HG03469 (cell line): Measurements from ENCODE around the gene CAMKMT.
"Not testable (repeated sequence)": the region's sequence is repeated elsewhere in the genome, so short reads cannot be mapped to it uniquely, and the experiment has no call there.

Experiments used
- ATAC-seq: cut with Tn5 transposase; IDR thresholded peaks from one replicate; pipeline ENCODE4 v1.9.1; 2021; ENCODE audit warnings: mild to moderate bottlenecking, moderate library complexity, moderate number of reproducible peaks; ENCODE audit not compliant: unreplicated experiment

The CAMKMT gene

DNA sequence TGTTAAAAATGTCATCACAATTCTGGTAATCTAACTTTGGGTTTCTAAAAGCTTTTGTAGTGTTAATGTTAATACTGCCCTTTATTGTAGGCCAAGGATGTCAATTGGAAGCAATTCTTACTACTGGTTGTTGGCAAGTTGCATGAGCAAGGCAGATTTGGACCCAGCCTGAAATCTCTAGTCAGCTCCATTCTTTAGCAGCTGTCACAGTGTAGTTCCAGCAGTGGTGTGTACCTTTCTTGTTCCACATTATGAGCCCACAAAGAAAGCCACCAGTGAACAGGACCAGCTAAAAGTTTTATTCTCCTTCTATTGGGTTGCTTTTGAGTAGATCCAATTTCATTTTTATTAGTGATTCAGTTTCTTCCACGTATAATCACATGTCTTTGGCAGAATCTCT, 133.8 kb downstream of the CAMKMT start:
- ATAC-seq: no peak

DNA sequence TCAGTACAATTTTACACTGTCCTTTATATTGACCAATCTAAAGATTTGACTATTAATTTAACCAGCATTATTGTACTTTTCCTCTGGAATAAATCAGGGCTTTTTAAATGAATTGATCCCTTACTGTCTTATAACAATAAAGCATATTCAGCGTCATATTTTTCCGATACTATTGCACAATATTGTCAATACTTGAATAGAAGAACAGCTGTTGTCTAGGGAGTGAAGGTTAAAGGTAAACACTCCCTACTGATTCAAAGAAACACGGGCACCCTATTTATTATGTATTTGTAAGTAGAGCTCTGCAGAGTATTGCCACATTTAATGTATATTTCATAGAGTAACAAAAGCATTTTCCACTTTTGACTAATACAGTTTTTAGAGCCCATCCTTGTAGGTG, 134.4 kb downstream of the CAMKMT start:
- no peak for ATAC-seq

DNA sequence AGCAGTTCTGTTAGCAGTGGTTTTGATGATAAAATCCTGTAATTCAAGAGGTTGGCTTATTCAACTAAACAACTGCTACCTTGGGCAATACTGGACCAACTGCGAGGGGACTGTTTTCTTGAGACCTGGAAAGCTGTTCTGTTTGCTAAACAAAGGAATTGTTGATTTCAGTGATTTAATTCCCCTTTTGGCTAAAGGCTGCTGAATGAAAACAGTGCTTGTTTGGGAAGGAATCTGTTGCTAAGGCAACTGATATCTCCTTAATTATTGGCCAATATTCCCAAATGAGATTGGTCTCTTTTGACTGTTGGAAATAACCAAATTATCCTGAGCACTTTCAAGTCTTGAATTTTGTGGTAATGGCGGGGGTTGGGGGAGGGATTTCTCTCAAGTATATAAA, 136.8 kb downstream of the CAMKMT start:
- ATAC-seq: no peak

DNA sequence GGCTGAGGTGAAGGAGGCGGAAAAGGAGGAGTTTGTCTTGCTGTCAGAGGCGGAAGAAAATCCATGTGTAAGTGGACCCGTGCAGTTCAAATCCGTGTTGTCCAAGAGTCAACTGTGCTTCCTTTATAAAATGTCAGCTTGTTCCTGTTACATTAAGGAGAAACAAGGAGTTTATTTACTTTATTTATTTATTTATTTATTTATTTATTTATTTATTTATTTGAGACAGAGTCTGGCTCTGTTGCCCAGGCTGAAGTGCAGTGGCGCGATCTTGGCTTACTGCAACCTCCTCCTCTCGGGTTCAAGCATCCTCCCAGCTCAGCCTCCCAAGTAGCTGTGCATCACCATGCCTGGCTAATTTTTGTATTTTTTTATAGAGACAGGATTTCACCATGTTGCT, 143.9 kb downstream of the CAMKMT start:
- not testable (repeated sequence) for ATAC-seq

GRCh38 chr2:44510246-44510645, 148.5 kb downstream of the CAMKMT start:
- no peak for ATAC-seq

- ATAC-seq: no peak
Measured at GRCh38 chr2:44515416-44515815, 153.7 kb downstream of the CAMKMT start.

- no peak for ATAC-seq
Measured at GRCh38 chr2:44519026-44519425, 157.3 kb downstream of the CAMKMT start.

DNA sequence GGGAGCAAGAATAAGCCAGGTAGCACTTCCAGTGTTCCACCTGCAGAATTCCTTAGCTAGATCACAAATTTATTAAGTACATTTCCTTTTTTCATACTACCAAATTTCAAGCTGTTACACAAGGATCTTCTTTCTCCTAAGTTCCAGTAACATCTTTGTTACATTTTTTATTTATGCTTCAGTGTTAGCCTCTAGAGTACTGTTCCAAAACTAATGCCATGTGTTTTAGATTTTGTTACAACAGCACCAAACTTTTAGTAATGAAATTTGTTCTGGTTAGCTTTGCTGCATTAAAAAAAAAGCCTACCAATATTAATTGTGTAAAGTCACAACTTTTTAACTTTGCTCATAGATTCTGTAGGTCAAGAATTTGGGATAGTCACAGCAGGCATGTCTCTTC, 161.1 kb downstream of the CAMKMT start:
- no peak for ATAC-seq

DNA sequence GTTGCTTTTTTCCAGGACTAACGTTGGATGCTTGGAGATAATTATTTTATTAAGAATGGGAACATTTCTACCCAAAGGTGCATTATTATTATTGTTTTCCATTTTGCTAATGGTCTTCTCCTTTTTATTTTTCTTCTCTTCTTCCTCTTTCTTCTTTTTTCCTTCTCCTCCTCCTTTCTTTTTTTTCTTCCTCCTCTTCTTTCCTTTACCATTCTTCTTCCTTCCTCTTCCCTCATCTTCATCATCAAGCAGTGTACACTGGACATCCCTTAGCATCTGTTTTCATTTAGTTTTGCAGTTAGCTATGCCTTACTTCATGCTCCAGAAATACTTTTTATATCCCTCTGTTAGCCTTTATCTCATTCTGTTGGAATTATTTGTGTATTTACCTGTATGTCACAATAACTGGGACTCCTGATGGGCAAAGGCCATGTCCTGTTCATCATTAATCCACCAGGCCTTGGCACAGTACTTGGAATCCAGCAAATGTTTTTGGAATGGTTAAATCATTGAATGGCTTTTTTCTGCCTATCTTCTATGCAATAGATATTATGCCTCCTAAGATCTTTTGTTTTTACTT, 162.7 kb downstream of the CAMKMT start:
- ATAC-seq: no peak

DNA sequence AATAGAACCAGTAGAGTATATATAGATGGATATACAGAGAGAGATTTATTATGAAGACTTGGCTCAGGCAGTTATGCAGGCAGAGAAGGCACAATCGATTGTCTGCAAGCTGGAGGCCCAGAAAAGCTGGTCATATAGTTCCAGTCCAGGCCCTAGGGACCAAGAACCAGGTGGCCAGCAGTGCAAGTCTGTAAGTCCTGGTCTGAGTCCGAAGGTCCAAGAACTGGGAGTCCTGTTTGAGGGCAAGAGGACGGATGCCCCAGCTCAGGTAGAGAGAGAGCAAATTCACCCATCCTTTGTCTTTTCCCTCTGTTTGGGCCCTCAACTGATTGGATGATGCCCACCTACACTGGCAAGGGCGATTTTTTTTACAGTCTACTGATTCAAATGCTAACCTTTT, 164.6 kb downstream of the CAMKMT start:
- ATAC-seq: no peak

DNA sequence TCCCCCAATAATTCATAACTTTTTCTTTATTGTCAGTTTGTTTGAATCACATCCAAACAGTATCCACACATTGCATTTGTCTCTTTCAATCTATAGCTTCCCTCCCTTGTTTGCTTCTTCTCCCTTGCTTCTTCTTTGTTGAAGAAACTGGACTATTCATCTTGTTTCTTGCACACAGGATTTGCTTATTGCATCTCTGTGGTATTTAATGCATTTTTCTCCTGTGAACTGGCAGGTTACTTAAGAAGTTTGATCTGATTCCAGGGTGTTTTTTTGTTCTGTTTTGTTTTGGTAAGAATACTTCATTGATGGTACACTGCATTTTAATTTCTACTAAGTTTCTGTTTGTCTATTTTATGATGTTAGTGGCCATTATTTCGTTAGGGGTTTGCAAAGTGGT, 166.8 kb downstream of the CAMKMT start:
- ATAC-seq: no peak

- ATAC-seq: no peak
Measured at GRCh38 chr2:44529448-44529847, 167.7 kb downstream of the CAMKMT start.

- ATAC-seq: no peak
Measured at GRCh38 chr2:44531289-44531688, 169.5 kb downstream of the CAMKMT start.

DNA sequence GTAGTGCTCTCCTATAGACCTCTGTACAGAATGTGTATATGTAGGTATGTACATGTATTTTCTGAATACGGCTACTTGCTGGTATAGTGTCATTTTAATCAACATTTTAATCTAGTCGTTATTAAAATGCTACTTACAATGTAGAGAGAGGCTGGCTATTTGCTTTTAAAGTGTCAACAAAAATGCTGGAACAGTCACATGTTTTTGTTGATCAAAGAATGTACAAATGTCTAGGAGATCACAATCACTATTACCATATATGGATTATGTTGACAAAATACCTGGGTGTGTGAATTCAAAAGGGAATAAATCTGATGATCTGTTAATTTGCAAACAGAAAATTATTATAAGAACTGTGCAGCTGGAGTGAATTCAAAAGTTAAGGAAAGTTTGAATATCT, 170.3 kb downstream of the CAMKMT start:
- no peak for ATAC-seq

- ATAC-seq: no peak
Measured at GRCh38 chr2:44533508-44533907, 171.8 kb downstream of the CAMKMT start.

DNA sequence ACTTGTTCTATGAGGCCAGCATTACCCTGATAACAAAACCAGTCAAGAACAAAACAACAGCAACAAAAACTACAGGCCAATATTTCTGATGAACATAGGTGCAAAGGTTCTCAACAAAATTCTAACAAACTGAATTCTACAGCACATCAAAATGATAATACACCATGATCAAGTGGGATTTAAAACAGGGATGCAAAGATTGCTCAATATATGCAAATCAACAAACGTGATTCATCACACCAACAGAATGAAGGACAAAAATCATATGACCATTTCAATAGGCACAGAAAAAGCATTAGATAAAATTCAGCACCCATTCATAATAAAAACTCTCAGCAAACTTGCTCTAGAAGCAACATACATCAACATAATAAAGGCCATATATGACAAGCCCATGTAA, 173.6 kb downstream of the CAMKMT start:
- ATAC-seq: no peak

GRCh38 chr2:44537264-44537663, 175.5 kb downstream of the CAMKMT start:
- ATAC-seq: no peak

DNA sequence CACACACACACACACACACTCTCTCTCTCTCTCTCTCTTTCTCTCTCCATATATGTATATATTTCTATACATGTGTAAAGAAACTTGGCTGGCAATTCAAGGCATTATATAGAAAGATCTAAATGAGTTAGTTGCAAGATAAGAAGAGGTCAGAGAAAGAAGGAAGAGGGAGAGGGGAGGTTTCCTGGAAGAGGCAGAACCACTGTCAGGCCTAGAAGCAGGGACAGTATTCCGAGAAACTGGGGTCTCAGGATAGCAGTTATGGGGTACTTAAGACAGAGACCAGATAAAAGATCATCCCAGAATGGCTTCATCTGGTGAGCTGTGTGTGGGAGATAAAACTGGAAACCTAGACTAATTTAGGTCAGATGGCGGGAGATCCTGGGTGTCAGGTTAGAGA, 180.8 kb downstream of the CAMKMT start:
- ATAC-seq: no peak

GRCh38 chr2:44543773-44544725, 182.3 kb downstream of the CAMKMT start:
- ATAC-seq: no peak

- ATAC-seq: no peak
Measured at GRCh38 chr2:44545005-44545404, 183.3 kb downstream of the CAMKMT start.

- ATAC-seq: no peak
Measured at GRCh38 chr2:44546459-44547127, 184.8 kb downstream of the CAMKMT start.

DNA sequence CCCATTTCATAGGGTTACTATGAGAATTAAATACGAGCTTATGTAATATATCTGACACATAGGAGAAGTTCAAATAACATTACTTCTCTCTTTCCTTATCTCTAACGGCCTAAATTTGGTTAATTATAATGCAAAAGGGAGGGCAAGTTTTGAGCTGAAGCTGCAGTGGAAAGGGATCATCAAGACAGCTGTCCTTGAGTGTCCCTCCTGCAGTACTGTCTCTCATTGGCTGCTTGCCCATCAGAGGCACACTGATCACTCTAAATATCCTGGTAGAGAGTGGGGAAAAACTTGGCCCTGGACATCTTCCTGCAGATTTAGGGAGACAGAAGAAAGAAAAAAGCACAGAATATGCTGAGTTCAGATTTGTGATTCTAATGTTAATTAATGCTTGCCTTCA, 186.0 kb downstream of the CAMKMT start:
- ATAC-seq: no peak
